NCI-H460 (cell line): ENCODE measurements around the gene SYT14. TPM values are rescaled to one million over a fixed set of nuclear protein-coding genes. Genes with fewer than 3 reads are reported as not detected.
"Not testable (repeated sequence)": the region's sequence is repeated elsewhere in the genome, so short reads cannot be mapped to it uniquely, and the experiment has no call there.

ENCODE experiments used
- DNase-seq: peaks from one replicate; pipeline ENCODE4 v3.0.0-alpha.2; 2016; ENCODE audit warnings: low read depth; ENCODE audit errors: extremely low read depth
- total RNA-seq: library from RNA; depleted of rRNA; stranded (reverse); fragments of >200 nt; shearing (Covaris generic); gene quantifications from 2 replicates; pipeline ENCODE4 v1.2.3, GENCODE V29; 2014; rRNA removed

Gene SYT14
- total RNA-seq, 1 experiment from 2014 or later = under 0.01 TPM

DNA sequence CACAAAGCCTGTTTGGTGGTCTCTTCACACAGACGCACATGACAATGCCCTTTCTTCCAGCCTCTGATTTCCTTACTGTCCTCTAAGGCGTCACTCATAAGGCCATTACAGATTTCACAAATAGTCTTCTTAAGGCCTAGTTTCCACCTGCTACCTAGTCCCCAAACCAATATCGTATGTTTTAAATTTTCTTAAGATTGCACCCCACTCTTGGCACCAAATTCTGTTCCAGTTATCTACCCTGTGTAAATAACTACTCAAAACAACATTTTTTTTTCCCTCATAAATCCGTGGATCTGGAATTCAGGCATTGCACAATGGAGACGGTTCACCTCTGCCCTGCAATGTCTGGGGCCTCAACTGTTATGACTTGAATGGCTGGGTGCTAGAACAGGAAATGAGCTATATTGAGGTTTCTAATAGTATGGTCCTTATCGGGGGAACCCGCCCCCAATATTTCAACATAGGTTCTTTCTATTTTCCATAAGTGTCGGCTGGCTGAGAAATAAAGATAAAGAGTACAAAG is 257.7 kb downstream of the SYT14 start:
- no peak for DNase-seq

DNA sequence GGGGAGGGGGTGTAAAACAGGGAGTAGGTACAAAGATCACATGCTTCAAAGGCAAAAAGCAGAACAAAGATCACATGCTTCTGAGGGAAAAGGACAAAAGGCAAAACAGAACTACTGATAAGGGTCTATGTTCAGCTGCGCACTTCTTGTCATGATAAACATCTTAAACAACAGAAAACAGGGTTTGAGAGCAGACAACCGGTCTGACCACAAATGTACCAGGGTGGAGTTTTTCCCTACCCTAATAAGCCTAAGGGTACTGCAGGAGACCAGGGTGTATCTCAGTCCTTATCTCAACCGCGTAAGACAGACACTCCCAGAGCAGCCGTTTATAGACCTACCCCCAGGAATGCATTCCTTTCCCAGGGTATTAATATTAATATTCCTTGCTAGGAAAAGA is 258.2 kb downstream of the SYT14 start:
- DNase-seq = not testable (repeated sequence)

GRCh38 chr1:210198840-210199239 is 260.8 kb downstream of the SYT14 start:
- DNase-seq = no peak

- DNase-seq = no peak
These were observed 262.2 kb downstream of the SYT14 start for GRCh38 chr1:210200124-210200736.

- DNase-seq = no peak
These were observed 263.7 kb downstream of the SYT14 start for GRCh38 chr1:210201681-210202080.

DNA sequence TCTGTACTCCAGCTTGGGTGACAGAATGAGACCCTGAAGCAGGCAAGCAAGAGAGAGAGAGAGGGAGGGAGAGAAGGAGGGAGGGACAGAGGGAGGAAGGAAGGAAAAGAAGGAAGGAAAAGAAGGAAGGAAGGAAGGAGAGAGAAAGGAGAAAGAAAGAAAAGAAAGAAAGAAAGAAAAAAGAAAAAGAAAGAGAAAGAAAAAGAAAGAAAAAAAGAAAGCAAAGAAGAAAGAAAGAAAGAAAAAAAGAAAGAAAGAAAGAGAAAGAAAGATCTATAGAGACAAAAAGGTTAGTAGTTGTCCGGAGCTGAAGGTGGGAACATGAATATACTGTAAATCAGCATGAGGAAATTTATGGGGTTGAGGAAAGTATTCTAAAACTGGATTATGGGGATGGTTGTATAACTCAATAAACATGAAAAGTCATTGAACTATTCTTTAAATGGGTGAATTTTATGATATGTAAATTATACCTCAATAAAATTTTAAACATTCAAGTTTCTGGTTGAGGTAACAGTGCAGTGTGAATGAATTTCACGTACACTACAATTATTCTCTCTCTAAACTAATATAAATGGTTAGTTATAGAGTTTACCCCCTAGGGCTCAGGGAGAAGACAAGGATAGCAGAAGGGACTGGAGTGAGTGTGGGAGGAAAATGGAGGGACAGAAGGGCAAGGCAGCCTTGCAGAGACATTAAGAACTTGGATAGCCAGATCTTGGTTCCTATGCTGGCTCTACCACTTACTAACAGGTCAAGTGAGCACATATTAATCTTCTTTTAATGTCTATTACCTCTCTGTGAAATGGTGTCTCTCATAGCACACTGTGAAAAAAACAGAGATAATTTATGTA is 269.8 kb downstream of the SYT14 start:
- DNase-seq = no peak

DNA sequence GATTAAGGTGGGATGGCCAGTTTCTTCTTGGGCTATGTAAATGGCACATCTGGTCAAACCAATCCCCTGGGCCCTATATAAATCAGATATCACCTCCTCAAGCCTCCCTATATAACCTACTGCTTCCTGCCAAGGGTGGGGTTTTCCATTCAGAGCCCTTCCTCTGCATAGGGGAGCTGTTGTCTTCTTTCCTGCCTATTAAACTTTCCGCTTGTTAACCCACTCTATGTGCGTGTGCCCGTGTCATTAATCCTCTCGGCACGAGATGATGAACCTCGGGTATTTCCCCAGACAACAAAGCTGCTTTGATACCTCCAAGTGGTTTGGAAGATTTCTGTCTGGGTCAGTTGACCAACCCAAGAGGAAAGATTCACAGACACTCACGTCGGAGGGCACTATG is 275.3 kb downstream of the SYT14 start:
- DNase-seq = no peak

GRCh38 chr1:210214573-210215409 is 276.8 kb downstream of the SYT14 start:
- DNase-seq = no peak

GRCh38 chr1:210217482-210217881 is 279.5 kb downstream of the SYT14 start:
- DNase-seq = no peak

- DNase-seq = no peak
These were observed 280.0 kb downstream of the SYT14 start for GRCh38 chr1:210218047-210218446.

Other genes starting within 250 kb of the SYT14 start
- gene HSD11B1, start 233.4 kb upstream of the SYT14 start, total RNA-seq = not detected in 2 replicates
- not detected in 2 replicates for gene TRAF3IP3, start 182.2 kb upstream of the SYT14 start, total RNA-seq
- gene C1orf74, start 153.7 kb upstream of the SYT14 start, total RNA-seq = 4.6 and 5.4 TPM in 2 replicates
- 0.10 and 0.20 TPM in 2 replicates for gene IRF6, start 132.1 kb upstream of the SYT14 start, total RNA-seq
- gene UTP25, start 110.2 kb upstream of the SYT14 start, total RNA-seq = 28.8 and 29.2 TPM in 2 replicates